Panc1 (cell line): ENCODE data around the gene ABCC4.

ENCODE experiments used
- CTCF ChIP-seq: fragments of 450-650 bp; IDR thresholded peaks from 2 replicates; pipeline ENCODE4 v1.5.1; 2017; ENCODE audit warnings: mild to moderate bottlenecking
- TCF7L2 ChIP-seq: IDR thresholded peaks from 2 replicates; pipeline ENCODE4 v1.6.1; 2011; ENCODE audit warnings: mild to moderate bottlenecking, low read depth, low read length, inconsistent platforms

GRCh38 chr13:95188128-95188527, 113.1 kb downstream of the ABCC4 start:
- TF ChIP-seq TCF7L2: no peak
- TF ChIP-seq CTCF: no peak
